GM12892 (cell line): ENCODE measurements around the gene LRFN2.

ENCODE experiments used
- POLR2A ChIP-seq: IDR thresholded peaks from 2 replicates; pipeline ENCODE4 v1.6.1; 2011; ENCODE audit warnings: low read depth, low read length, control low read depth
- POLR2AphosphoS5 ChIP-seq: IDR thresholded peaks from 2 replicates; pipeline ENCODE4 v1.6.1; 2011; ENCODE audit warnings: low read depth, low read length, control low read depth
- TAF1 ChIP-seq: IDR thresholded peaks from 2 replicates; pipeline ENCODE4 v1.6.1; 2011; ENCODE audit warnings: low read depth, mild to moderate bottlenecking, control low read depth, low read length, borderline replicate concordance

DNA sequence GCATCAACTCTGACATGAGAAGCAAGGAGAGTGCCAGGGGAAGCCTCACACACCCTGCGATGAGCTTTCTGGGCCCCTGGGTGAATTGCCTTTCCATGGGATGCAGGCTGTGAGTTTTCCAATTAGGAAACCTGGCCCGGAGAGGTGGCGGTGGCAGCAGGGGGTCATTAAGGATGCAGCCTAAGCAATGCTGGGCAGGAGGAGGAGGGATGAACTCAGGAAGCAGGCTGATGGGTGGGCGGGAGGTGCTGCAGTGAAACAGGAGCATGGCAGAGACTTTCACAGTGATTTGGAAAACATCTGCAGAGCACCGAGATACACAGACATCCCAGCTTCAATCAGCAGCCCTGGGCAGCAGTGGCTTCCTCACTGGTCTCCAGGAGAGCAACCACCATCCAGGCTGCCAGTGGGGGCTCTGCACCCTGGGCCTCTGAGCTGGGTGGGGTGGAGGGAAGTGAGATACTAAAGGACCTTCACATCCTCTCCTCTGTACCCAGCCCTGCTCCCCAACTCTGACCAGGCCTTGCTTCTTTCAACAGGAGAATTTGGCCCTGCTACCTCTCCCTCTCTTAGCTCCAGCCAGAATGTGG lies 44.9 kb downstream of the LRFN2 start:
- TF ChIP-seq POLR2AphosphoS5 (no peak), POLR2A (no peak), TAF1 (no peak)
